ES-I3 (cell line): ENCODE results near the gene SPP1.
A peak's percentile ranks its signal among the peaks of the same experiment; 100 is the strongest.
"Not testable (repeated sequence)": the region's sequence is repeated elsewhere in the genome, so short reads cannot be mapped to it uniquely, and the experiment has no call there.

ENCODE experiments used
- H3K36me3 ChIP-seq: 2 replicates; pipeline ENCODE4 v1.6.1; 2013; ENCODE audit warnings: mild to moderate bottlenecking, low read length, control low read depth, moderate library complexity; ENCODE audit not compliant: insufficient read depth
- H3K4me1 ChIP-seq: 2 replicates; pipeline ENCODE4 v1.6.1; 2013; ENCODE audit warnings: mild to moderate bottlenecking, control low read depth, low read length; ENCODE audit not compliant: insufficient read depth
- H3K9ac ChIP-seq: 2 replicates; pipeline ENCODE4 v1.6.1; 2013; ENCODE audit warnings: low read depth, mild to moderate bottlenecking, low read length, moderate library complexity
- H3K9me3 ChIP-seq: 2 replicates; pipeline ENCODE4 v1.6.1; 2013; ENCODE audit warnings: mild to moderate bottlenecking, low read length, moderate library complexity; ENCODE audit not compliant: control insufficient read depth, insufficient read depth

Gene SPP1

DNA sequence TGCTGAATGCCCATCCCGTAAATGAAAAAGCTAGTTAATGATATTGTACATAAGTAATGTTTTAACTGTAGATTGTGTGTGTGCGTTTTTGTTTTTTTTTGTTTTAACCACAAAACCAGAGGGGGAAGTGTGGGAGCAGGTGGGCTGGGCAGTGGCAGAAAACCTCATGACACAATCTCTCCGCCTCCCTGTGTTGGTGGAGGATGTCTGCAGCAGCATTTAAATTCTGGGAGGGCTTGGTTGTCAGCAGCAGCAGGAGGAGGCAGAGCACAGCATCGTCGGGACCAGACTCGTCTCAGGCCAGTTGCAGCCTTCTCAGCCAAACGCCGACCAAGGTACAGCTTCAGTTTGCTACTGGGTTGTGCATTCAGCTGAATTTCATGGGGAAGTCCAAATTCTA lies at the start of gene SPP1:
SPP1 (plus strand) TSS at position 249 of the 400 bp plus-strand sequence. CDS start 1,182 bp downstream, outside the sequence.
- H3K36me3 ChIP-seq, result peaks cover 9% of the 10 kb centered on the region
- H3K9me3 ChIP-seq, result no peaks in the 10 kb centered on the region
- peaks cover 20% of the 10 kb centered on the region for H3K4me1 ChIP-seq
- peak within 1 kb of the TSS; percentile 61 for H3K9ac ChIP-seq

DNA sequence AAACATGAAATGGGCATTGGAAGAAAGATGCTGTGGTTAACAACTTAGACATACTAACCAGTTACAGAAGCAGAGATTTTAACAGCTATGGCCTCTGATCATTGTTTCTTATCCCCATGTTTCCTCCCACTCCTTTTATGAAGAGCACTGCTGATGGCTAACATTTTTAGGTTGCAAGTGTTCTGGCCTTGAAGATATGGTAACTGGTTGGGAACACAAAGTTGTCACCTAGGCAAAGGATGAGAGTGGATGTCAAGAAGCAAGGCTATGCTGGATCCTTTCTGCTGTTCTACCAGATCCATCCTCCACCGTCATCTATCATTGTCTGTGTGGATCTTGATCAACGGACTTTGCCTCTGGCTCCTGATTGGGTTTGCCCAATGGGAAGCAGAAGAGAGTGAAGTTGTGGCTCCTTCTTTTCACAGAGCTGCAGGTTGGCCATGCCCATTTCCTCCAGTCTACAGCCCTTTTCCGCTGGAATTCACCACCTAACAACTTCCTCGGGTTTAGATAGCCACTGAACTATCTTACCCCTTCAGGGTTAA lies 48.9 kb upstream of the SPP1 start:
- no peak overlapping the region for H3K9ac ChIP-seq
- no peaks in the 10 kb centered on the region for H3K4me1 ChIP-seq
- no peaks in the 10 kb centered on the region for H3K9me3 ChIP-seq
- peaks cover 3% of the 10 kb centered on the region; the same call in 1 of the 2 replicates for H3K36me3 ChIP-seq

DNA sequence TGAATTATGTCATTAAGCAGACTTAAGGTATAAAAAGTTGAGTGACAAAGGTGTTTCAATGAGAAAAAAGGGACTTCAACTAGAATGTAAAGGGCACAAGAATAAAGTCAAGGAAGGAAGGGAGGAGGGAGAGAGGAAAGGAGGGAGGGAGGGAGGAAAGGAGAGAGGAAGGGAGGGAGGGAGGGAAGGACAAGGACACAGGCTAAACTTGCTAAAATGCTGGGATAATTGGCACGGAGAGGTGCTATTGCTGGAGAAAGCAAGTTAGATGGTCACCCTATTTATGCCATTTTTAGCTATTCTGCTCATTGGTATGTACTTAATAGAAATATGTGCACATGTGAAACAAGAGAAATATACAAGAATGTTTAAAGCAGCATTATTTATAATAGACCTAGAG lies 44.9 kb upstream of the SPP1 start:
- no peaks in the 10 kb centered on the region; the same call in 1 of the 2 replicates for H3K36me3 ChIP-seq
- no peak overlapping the region for H3K9ac ChIP-seq
- H3K4me1 ChIP-seq, result no peaks in the 10 kb centered on the region
- no peaks in the 10 kb centered on the region for H3K9me3 ChIP-seq

DNA sequence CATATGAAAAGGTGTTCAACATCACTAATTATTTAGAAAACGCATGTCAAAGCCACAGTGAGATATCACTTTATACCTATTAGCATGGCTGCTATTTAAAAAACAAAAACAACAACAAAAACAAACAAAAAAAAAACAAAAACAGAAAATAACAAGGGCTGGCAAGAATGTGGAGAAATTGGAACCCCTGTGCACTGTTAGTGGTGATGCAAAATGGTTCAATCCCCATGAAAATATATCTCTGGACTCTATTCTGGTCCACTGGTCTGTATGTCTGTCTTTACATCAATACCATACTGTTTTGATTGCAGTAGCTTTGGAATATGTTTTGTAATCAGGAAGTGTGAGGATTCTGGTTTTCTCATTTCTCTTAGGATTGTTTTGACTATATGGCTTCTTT lies 43.6 kb upstream of the SPP1 start:
- no peaks in the 10 kb centered on the region for H3K4me1 ChIP-seq
- no peak overlapping the region for H3K9ac ChIP-seq
- no peaks in the 10 kb centered on the region for H3K36me3 ChIP-seq
- no peaks in the 10 kb centered on the region for H3K9me3 ChIP-seq

DNA sequence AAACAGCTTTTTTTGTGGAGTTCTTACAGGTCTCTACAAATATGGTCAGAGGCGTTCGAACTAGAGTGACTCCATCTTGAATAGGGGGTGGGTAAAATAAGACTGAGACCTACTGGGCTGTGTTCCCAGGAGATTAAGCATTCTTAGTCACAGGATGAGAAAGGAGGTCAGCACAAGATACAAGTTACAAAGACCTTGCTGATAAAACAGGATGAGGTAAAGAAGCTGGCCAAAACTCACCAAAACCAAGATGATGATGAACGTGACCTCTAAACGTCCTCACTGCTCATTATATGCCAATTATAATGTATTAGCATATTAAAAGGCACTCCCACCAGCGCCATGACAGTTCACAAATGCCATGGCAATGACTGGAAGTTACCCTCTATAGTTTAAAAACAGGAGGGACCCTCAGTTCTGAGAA lies 42.8 kb upstream of the SPP1 start:
- no peaks in the 10 kb centered on the region for H3K4me1 ChIP-seq
- H3K9ac ChIP-seq, result no peak overlapping the region
- no peaks in the 10 kb centered on the region for H3K36me3 ChIP-seq
- H3K9me3 ChIP-seq, result no peaks in the 10 kb centered on the region

DNA sequence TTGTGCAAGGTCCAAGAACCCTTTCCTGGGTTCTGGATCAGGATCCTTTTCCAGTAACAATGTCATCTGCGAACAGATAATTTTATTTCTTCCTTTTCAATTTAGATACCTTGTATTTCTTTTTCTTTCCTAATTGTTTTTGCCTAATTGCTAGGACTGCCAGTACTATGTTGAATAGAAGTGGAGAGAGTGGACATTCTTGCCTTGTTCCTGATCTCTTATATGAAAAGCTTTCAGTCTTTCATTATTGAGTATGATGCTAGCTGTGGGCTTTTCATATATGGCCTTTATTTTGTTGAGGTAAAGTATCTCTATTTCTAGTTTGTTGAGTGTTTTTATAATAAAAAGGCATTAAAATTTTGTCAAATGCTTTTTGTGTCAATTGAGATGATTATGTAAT lies 42.2 kb upstream of the SPP1 start:
- no peak overlapping the region for H3K9ac ChIP-seq
- H3K9me3 ChIP-seq, result no peaks in the 10 kb centered on the region
- H3K4me1 ChIP-seq, result no peaks in the 10 kb centered on the region
- no peaks in the 10 kb centered on the region for H3K36me3 ChIP-seq

DNA sequence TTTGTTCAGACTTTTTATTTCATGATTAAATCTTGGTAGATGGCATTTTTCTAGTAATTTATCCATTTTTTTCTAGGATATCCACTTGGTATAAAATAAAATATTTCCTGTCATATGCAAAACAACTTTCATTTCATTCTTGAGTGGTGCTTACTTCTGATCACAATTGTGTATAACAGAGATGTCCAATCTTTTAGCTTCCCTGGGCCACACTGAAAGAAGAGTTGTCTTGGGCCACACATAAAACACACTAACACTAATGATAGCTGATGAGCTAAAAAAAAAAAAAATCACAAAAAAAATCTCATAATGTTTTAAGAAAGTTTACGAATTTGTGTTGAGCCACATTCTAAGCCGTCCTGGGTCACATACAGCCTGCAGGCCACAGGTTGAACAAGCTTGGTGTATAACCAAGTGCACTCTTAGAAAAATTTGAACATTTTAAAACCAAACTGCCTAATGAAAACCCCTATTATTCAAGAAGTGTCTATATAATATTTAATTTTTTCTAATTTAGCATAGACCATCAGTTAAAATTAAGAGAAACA lies 41.3 kb upstream of the SPP1 start:
- Histone ChIP-seq H3K4me1 (no peaks in the 10 kb centered on the region), H3K9me3 (no peaks in the 10 kb centered on the region), H3K9ac (no peak overlapping the region), H3K36me3 (no peaks in the 10 kb centered on the region)

DNA sequence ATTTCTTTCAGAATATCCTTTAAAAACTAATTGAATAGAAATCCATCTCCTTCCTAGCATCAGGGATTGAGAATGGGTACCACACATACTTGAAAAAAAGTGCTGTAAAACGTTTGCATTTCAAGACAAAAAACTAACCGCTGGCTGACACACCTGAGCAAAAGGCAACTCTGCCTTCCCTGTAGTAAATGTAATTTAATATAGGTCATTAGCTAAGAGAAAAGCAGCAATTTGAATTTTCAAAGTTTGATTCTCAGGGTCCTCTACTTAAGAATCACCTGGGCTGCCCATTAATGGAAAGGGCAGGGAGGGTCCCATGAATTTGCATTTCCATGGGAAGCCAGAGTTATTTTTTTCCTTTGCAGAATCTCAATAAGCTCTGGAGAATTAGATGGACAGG lies 40.5 kb upstream of the SPP1 start:
- no peaks in the 10 kb centered on the region for H3K4me1 ChIP-seq
- H3K9me3 ChIP-seq, result no peaks in the 10 kb centered on the region
- H3K9ac ChIP-seq, result no peak overlapping the region
- H3K36me3 ChIP-seq, result no peaks in the 10 kb centered on the region

DNA sequence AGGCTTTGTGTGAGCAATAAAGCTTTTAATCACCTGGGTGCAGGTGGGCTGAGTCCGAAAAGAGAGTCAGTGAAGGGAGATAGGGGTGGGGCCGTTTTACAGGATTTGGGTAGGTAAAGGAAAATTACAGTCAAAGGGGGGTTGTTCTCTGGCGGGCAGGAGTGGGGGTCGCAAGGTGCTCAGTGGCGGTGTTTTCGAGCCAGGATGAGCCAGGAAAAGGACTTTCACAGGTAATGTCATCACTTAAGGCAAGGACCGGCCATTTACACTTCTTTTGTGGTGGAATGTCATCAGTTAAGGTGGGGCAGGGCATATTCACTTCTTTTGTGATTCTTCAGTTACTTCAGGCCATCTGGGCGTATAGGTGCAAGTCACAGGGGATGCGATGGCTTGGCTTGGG lies 39.6 kb upstream of the SPP1 start:
- peak overlapping the region; percentile 14; the same call in 1 of the 2 replicates for H3K9ac ChIP-seq
- not testable (repeated sequence) for H3K36me3 ChIP-seq, H3K9me3 ChIP-seq, H3K4me1 ChIP-seq

DNA sequence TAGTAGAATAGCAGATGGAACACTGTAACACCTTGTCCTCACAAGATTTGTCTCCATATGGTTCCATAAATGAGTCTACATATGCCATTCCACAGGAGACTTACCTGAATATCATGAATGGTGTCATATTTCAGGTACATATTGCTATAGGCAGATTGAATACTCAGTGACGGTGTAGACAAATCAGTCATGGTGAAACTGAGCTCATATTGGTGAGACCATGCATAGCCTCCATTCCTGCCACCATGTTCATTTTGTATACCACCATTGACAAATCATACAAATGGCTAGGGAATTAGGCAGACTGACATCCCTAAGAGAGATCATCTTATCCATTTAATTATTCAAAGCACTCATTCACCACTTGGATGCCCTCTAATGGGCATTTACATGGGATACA lies 38.0 kb upstream of the SPP1 start:
- Histone ChIP-seq H3K9me3 (no peaks in the 10 kb centered on the region), H3K4me1 (no peaks in the 10 kb centered on the region), H3K36me3 (no peaks in the 10 kb centered on the region), H3K9ac (no peak overlapping the region)

DNA sequence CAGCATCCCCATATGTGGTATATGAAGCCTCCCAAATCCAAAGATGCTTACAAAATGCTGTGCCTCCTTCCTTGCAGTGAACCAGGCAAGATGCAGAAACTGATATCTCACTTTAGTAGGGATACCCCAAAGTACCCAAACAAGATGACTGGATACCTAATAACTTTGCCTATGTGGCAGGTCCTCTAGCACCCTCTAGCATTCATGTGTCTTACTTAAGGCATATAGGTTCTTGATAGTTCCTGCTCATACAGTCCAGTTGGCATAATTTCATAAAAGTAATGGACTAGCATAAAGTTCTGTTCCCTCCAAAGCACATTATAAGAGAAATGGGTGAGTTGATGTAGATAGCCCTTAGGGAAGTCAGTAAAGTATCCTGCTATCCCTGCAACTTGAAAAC lies 36.8 kb upstream of the SPP1 start:
- no peak overlapping the region for H3K9ac ChIP-seq
- no peaks in the 10 kb centered on the region for H3K36me3 ChIP-seq
- H3K9me3 ChIP-seq, result no peaks in the 10 kb centered on the region
- no peaks in the 10 kb centered on the region for H3K4me1 ChIP-seq

DNA sequence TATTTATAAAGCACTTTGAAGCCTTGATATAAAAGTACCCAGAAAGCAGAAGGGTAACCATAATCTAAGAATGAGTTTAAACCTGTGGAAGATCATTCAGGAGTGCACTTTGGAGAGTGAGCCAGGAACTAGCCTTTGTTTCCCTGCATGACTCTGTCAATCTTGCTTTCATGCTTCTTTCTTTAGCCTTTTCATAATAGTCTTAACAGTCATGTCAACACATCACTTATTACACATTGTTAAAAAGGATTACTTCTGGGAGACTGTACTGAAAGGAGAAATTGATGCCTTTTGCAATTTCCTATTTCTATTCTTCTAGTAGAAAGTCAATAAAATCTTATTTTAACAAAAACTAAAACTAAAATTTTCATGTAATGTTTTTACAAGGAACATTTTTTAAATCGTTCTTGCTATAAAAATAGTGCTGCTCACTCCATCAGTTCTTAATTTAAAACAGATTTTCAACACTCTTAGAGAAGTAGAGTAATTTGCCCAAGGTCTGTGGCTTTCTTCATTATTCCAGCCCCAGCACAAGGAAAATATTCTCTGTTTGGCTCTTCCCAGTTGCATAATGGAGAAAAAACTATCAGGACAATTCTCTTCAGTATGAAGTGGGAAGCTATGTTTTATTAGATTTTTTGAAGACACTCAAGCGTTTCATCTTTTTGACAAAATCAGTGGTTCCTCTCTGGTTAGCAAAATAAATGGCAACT lies 35.4 kb upstream of the SPP1 start:
- no peak overlapping the region for H3K9ac ChIP-seq
- no peaks in the 10 kb centered on the region for H3K36me3 ChIP-seq
- no peaks in the 10 kb centered on the region for H3K9me3 ChIP-seq
- H3K4me1 ChIP-seq, result no peaks in the 10 kb centered on the region

DNA sequence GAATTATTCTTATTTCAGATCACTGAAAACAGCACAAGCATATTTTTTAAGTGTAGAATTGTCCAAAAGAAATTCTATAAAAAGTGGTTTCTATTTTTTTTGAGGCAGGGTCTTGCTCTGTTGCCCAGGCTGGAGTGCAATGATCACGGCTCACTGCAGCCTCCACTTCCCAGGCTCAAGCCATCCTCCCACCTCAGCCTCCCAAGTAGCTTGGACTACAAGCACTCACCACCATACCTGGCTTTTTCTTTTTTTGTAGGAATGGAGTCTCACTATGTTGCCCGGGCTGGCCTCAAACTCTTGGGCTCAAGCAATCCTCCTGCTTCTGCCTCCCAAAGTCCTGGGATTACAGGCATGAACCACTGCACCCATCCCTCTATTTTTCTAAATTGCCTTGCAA lies 34.7 kb upstream of the SPP1 start:
- H3K9me3 ChIP-seq, H3K4me1 ChIP-seq, H3K9ac ChIP-seq, H3K36me3 ChIP-seq: not testable (repeated sequence)

DNA sequence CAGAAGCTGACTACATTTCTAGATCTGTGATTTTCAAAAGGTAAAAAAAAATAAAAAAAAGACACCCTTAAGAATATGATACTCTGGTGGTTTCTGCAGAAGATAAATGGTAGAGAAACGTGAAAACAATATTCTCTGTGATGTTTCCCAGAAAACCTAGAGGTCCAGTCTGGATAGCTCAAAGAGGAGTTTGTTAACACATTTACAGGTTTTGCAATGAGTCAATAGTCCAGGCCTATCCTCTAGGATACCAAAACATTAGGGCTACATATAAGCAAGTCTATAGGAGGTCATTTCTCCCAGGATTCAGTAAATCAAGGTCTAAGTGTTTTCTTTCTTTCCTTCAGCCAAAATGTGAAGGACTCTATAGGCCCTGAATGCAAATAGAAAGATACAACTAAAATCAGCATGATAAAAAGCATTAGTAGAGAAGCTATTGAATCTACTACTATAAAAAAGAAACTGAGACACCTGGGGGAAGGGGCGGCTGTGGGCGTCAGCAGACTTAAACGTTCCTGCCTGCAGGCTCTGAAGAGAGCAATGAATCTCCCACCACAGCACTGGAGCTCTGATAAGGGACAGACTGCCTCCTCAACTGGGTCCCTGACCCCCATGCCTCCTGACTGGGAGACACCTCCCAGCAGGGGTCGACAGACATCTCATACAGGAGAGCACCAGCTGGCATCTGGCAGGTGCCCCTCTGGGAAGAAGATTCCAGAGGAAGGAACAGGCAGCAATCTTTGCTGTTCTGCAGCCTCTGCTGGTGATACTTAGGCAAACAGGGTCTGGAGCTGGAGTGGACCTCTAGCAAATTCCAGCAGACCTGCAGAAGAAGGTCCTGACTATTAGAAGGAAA lies 33.7 kb upstream of the SPP1 start:
- H3K4me1 ChIP-seq, result no peaks in the 10 kb centered on the region
- H3K9ac ChIP-seq, result no peak overlapping the region
- H3K9me3 ChIP-seq, result no peaks in the 10 kb centered on the region
- H3K36me3 ChIP-seq, result no peaks in the 10 kb centered on the region
